ENCODE data around the gene WDR64. TPM values are rescaled to one million over a fixed set of nuclear protein-coding genes. Genes with fewer than 3 reads are reported as not detected.

Gene WDR64
- not detected for total RNA-seq
- long read RNA-seq: 0 reads

- DNase-seq (ENCODE audit: low spot score): no peak
These were observed at the start of gene WDR64 for GRCh38 chr1:241652012-241652411. TSS of gene WDR64 (plus strand) at chr1:241652281. CDS start at chr1:241652485, 204 bp downstream.

- no peak for DNase-seq (ENCODE audit: low spot score)
These were observed 48.3 kb upstream of the WDR64 start for GRCh38 chr1:241603731-241604245.

GRCh38 chr1:241605146-241605805 is 46.8 kb upstream of the WDR64 start:
- no peak for DNase-seq (ENCODE audit: low spot score)

GRCh38 chr1:241606544-241606943 is 45.5 kb upstream of the WDR64 start:
- DNase-seq (ENCODE audit: low spot score): no peak

- no peak for DNase-seq (ENCODE audit: low spot score)
These were observed 44.6 kb upstream of the WDR64 start for GRCh38 chr1:241607497-241607896.

GRCh38 chr1:241608379-241609033 is 43.6 kb upstream of the WDR64 start:
- no peak for DNase-seq (ENCODE audit: low spot score)

GRCh38 chr1:241610056-241610815 is 41.8 kb upstream of the WDR64 start:
- no peak for DNase-seq (ENCODE audit: low spot score)

- DNase-seq (ENCODE audit: low spot score): no peak
These were observed 41.0 kb upstream of the WDR64 start for GRCh38 chr1:241611063-241611462.

GRCh38 chr1:241611736-241612135 is 40.3 kb upstream of the WDR64 start:
- DNase-seq (ENCODE audit: low spot score): no peak

GRCh38 chr1:241612533-241613477 is 39.3 kb upstream of the WDR64 start:
- DNase-seq (ENCODE audit: low spot score): no peak

GRCh38 chr1:241614144-241614543 is 37.9 kb upstream of the WDR64 start:
- no peak for DNase-seq (ENCODE audit: low spot score)

GRCh38 chr1:241614572-241614971 is 37.5 kb upstream of the WDR64 start:
- DNase-seq (ENCODE audit: low spot score): no peak

GRCh38 chr1:241615043-241615974 is 36.8 kb upstream of the WDR64 start:
- no peak for DNase-seq (ENCODE audit: low spot score)

- DNase-seq (ENCODE audit: low spot score): no peak
These were observed 34.7 kb upstream of the WDR64 start for GRCh38 chr1:241617426-241617825.

GRCh38 chr1:241622669-241623068 is 29.4 kb upstream of the WDR64 start:
- DNase-seq (ENCODE audit: low spot score): no peak

- DNase-seq (ENCODE audit: low spot score): no peak
These were observed 27.1 kb upstream of the WDR64 start for GRCh38 chr1:241624935-241625334.

- DNase-seq (ENCODE audit: low spot score): no peak
These were observed 24.4 kb upstream of the WDR64 start for GRCh38 chr1:241627453-241628259.

GRCh38 chr1:241630005-241630404 is 22.1 kb upstream of the WDR64 start:
- no peak for DNase-seq (ENCODE audit: low spot score)

- DNase-seq (ENCODE audit: low spot score): no peak
These were observed 21.6 kb upstream of the WDR64 start for GRCh38 chr1:241630476-241630875.
